K562 (cell line): ENCODE data around the gene UNC5C. TPM values are rescaled to one million over a fixed set of nuclear protein-coding genes. Genes with fewer than 3 reads are reported as not detected.

Source experiments
- ATAC-seq: fragments of 200-7000 bp; cut with Tn5 transposase; 3 replicates; pipeline ENCODE4 v1.9.1; 2020; ENCODE audit warnings: moderate library complexity
- BruUV-seq: library from RNA; stranded (reverse); fragments of 400-500 nt; replicated peaks from 2 replicates; lab custom pipeline; 2021; lab: Mats Ljungman, UMichigan
- CTCF ChIA-PET: fragments of 300-600 bp; formaldehyde crosslinking; extraction: SDS; loops from one replicate; lab custom pipeline; 2021; ENCODE audit warnings: low intra/inter-chr PET ratio; lab: Yijun Ruan, JAX
- POLR2A ChIA-PET: fragments of 300-600, 350-650 bp; sonication (Branson Sonifier 250); formaldehyde crosslinking; extraction: SDS; loops from one replicate; lab custom pipeline; 2021; ENCODE audit warnings: antibody characterized with exemption, inconsistent platforms; lab: Yijun Ruan, JAX
- DNase-seq, 4 experiments: peaks; one replicate each; pipeline versions ENCODE4 v3.0.0 to v3.0.0-alpha.2; 2011 to 2018; ENCODE audit warnings: low spot score in 3 of 4, mixed read lengths in 3 of 4; ENCODE audit errors: extremely low read depth in 1 of 4
- FAIRE-seq: peaks from 2 replicates; lab custom pipeline; 2011; peaks lifted over from hg19 to GRCh38; lab: Jason Lieb, UNC
- H2AFZ ChIP-seq: 2 replicates; pipeline ENCODE4 v1.6.0; 2011; ENCODE audit warnings: low read depth, low read length, control low read depth, inconsistent platforms
- H3K27ac ChIP-seq: fragments of 200-600 bp; 3 replicates; pipeline ENCODE4 v1.8.0; 2011; ENCODE audit warnings: low read depth, mild to moderate bottlenecking, control low read depth, inconsistent platforms, low read length, moderate library complexity, mixed read lengths; ENCODE audit errors: extremely low read depth
- H3K27me3 ChIP-seq, 2 experiments: fragments of 300-600 bp in 1 of 2; 2 replicates in 1 of 2; 3 replicates in 1 of 2; pipeline versions ENCODE4 v1.6.0 to v1.8.0; 2011; ENCODE audit warnings: inconsistent platforms in 2 of 2, low read length in 2 of 2, mild to moderate bottlenecking in 1 of 2, mixed read lengths in 1 of 2, moderate library complexity in 1 of 2; ENCODE audit not compliant: control insufficient read depth in 2 of 2, insufficient read depth in 2 of 2
- H3K36me3 ChIP-seq: fragments of 300-600 bp; 3 replicates; pipeline ENCODE4 v1.8.0; 2011; ENCODE audit warnings: mild to moderate bottlenecking, low read length, inconsistent platforms; ENCODE audit not compliant: control insufficient read depth, insufficient read depth
- H3K4me1 ChIP-seq, 2 experiments: fragments of 200-600 bp in 1 of 2; replicated peaks in 1 of 2; 2 replicates in 1 of 2; 3 replicates in 1 of 2; pipeline versions ENCODE4 v1.5.1 to v1.8.0; 2011; ENCODE audit warnings: inconsistent platforms in 2 of 2, low read length in 2 of 2, mild to moderate bottlenecking in 1 of 2, mixed read lengths in 1 of 2, moderate library complexity in 1 of 2; ENCODE audit not compliant: control insufficient read depth in 2 of 2, insufficient read depth in 2 of 2
- H3K4me2 ChIP-seq: 2 replicates; pipeline ENCODE4 v1.6.1; 2011; ENCODE audit warnings: low read length, control low read depth, inconsistent platforms, mixed read lengths; ENCODE audit not compliant: insufficient read depth
- H3K4me3 ChIP-seq: fragments of 200-600 bp; sonication (generic), shearing (Covaris generic); 2 replicates; pipeline ENCODE4 v1.5.1; 2016; ENCODE audit warnings: control low read depth, inconsistent platforms
- H3K79me2 ChIP-seq: fragments of 200-600 bp; 3 replicates; pipeline ENCODE4 v1.8.0; 2011; ENCODE audit warnings: low read length, inconsistent platforms; ENCODE audit not compliant: control insufficient read depth, insufficient read depth
- H3K9ac ChIP-seq, 2 experiments: 2 replicates each; pipeline versions ENCODE4 v1.6.0 to v1.6.1; 2011; ENCODE audit warnings: low read depth in 2 of 2, low read length in 2 of 2, control low read depth in 1 of 2, inconsistent platforms in 1 of 2, mild to moderate bottlenecking in 1 of 2, mixed read lengths in 1 of 2; ENCODE audit not compliant: insufficient read depth in 1 of 2
- H3K9me1 ChIP-seq: one replicate; pipeline ENCODE4 v1.6.0; 2011; ENCODE audit warnings: inconsistent platforms, mild to moderate bottlenecking, low read length, moderate library complexity; ENCODE audit not compliant: control insufficient read depth, insufficient read depth
- H3K9me3 ChIP-seq: replicated peaks from 2 replicates; pipeline ENCODE4 v1.5.1; 2011; ENCODE audit warnings: low read depth, low read length, inconsistent platforms; ENCODE audit not compliant: control insufficient read depth, insufficient read depth
- H4K20me1 ChIP-seq: replicated peaks from 2 replicates; pipeline ENCODE4 v1.6.1; 2011; ENCODE audit warnings: low read length, inconsistent platforms, mixed read lengths; ENCODE audit not compliant: control insufficient read depth, insufficient read depth
- CAMTA2 ChIP-seq: fragments of 250-450 bp; sonication (Bioruptor Pico); conservative IDR thresholded peaks from 2 replicates; pipeline ENCODE4 v1.5.1; 2022
- FOXJ3 ChIP-seq: sonication (generic); formaldehyde crosslinking; IDR thresholded peaks from 2 replicates; pipeline ENCODE4 v1.4.0; 2020; ENCODE audit warnings: mild to moderate bottlenecking, missing genetic modification reagents
- GATAD2A ChIP-seq: fragments of 450-650 bp; IDR thresholded peaks from 2 replicates; pipeline ENCODE4 v1.6.1; 2017
- MAX ChIP-seq: sonication (generic); formaldehyde crosslinking; IDR thresholded peaks from 2 replicates; pipeline ENCODE4 v1.9.0; 2022; ENCODE audit warnings: mild to moderate bottlenecking, missing genetic modification reagents
- NFE2L1 ChIP-seq: fragments of 450-650 bp; IDR thresholded peaks from 2 replicates; pipeline ENCODE4 v1.6.1; 2016; ENCODE audit warnings: missing genetic modification characterization, low read depth, mild to moderate bottlenecking, missing compliant biosample characterization, moderate library complexity, borderline replicate concordance
- NFYB ChIP-seq: IDR thresholded peaks from 2 replicates; pipeline ENCODE4 v1.6.1; 2011; ENCODE audit warnings: mild to moderate bottlenecking, moderate library complexity; ENCODE audit not compliant: insufficient read length; ENCODE audit errors: extremely low read depth
- RAD21 ChIP-seq, 2 experiments: fragments of 250-450 bp in 1 of 2; fragments of 450-650 bp in 1 of 2; sonication (Bioruptor Pico) in 1 of 2; formaldehyde crosslinking in 1 of 2; IDR thresholded peaks in 1 of 2; conservative IDR thresholded peaks in 1 of 2; 2 replicates each; pipeline versions ENCODE4 v1.4.0 to v1.8.0; 2020 to 2022; ENCODE audit warnings: mild to moderate bottlenecking in 2 of 2, moderate library complexity in 1 of 2
- RBM22 ChIP-seq: fragments of 200-400 bp; formaldehyde crosslinking; IDR thresholded peaks from 2 replicates; pipeline ENCODE4 v1.6.1; 2018; ENCODE audit warnings: low read length, low read depth; ENCODE audit not compliant: poor library complexity, severe bottlenecking
- SIRT6 ChIP-seq: IDR thresholded peaks from one replicate; pipeline ENCODE4 v1.6.1; 2012; ENCODE audit warnings: low read depth, mild to moderate bottlenecking, control low read depth, inconsistent platforms, low read length, moderate library complexity
- ZFPM2 ChIP-seq: fragments of 250-450 bp; sonication (Bioruptor Pico); IDR thresholded peaks from 2 replicates; pipeline ENCODE4 v1.5.1; 2022; ENCODE audit warnings: mild to moderate bottlenecking
- ZNF384 ChIP-seq: IDR thresholded peaks from 2 replicates; pipeline ENCODE4 v1.6.1; 2012; ENCODE audit warnings: low read depth, low read length, improper control_type of control experiment
- ZNF668 ChIP-seq: fragments of 250-450 bp; sonication (Bioruptor Pico); IDR thresholded peaks from 2 replicates; pipeline ENCODE4 v1.8.0; 2022; ENCODE audit warnings: mild to moderate bottlenecking, inconsistent platforms
- WGBS: fragments of 100-300 bp; shearing (Covaris generic); methylation state at CpG from one replicate; pipeline ENCODE4 v1.1.6; 2016; ENCODE audit warnings: low coverage, mixed read lengths; ENCODE audit not compliant: insufficient coverage; ENCODE audit errors: missing lambda C conversion rate; 5-methylcytosine and 5-hydroxymethylcytosine counted together
- in situ Hi-C: fragments of 300-500 bp; cut with MboI; formaldehyde crosslinking; loops from 4 replicates; pipeline ENCODE4 v1.15.0; 2018; ENCODE audit warnings: inconsistent platforms, mixed read lengths
- intact Hi-C: fragments of 100-400 bp; cut with micrococcal nuclease; formaldehyde crosslinking; loops from 2 replicates; pipeline ENCODE4 v1.14.2; 2022
- polyA plus RNA-seq, 8 experiments: library from polyadenylated mRNA; depleted of rRNA in 4 of 8; stranded (reverse) in 5 of 8; unstranded in 3 of 8; fragments of >200 nt; fragmentation: Nextera tagmentation in 2 of 8; fragmentation: Illumina TruSeq in 1 of 8; extraction: Ambion mirVana in 2 of 8; extraction: Trizol in 1 of 8; gene quantifications; 2 replicates each; pipeline versions ENCODE4 v1.2.1 to v1.2.3, GENCODE V29; 2011 to 2014; ENCODE audit warnings: inconsistent platforms in 1 of 8, missing spikeins in 1 of 8
- total RNA-seq, 7 experiments: library from RNA; depleted of rRNA in 6 of 7; stranded (reverse); fragments of >200 nt in 6 of 7; fragmentation: Illumina TruSeq in 2 of 7; extraction: Trizol in 2 of 7; gene quantifications; 2 replicates each; pipeline versions ENCODE4 v1.2.1 to v1.2.3, GENCODE V29; 2011 to 2021; ENCODE audit warnings: low replicate concordance in 1 of 7
- TF ChIP-seq, protein P1 (sequence below), 3 experiments: fragments of 200-800 bp in 1 of 3; fragments of 250-450 bp in 1 of 3; fragments of 450-650 bp in 1 of 3; sonication (Bioruptor Pico) in 1 of 3; sonication (Bioruptor generic) in 1 of 3; formaldehyde crosslinking in 1 of 3; IDR thresholded peaks; 2 replicates each; pipeline versions ENCODE4 v1.6.1 to v1.8.0; 2016 to 2022; ENCODE audit warnings: mild to moderate bottlenecking in 2 of 3, missing genetic modification characterization in 2 of 3, missing compliant biosample characterization in 1 of 3, moderate library complexity in 1 of 3

The UNC5C gene
- total and polyA plus RNA-seq, 9 of the 15 experiments (the other 6 are each of a cell fraction or from before 2014, with no cell fraction given), result under 0.01 to 0.10 (median 0.03) TPM; not detected in 1

DNA sequence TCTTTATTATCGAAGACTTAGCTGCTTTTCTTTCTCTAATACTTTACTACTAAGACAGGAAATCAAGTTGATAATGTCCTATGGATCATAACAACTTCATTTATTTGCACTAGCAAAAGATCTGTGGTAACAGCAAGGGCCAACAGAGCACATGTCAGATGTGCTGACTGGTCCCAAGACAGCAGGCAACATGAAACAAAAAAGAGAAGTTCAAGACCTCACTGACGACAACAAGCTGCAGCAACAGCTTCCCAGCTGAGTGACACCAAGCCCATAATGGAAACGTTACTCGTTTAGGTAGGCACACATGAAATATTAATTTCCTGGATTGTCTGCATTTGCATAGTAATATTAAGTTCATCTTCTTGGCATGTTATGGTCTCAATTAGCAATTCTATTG, 126.9 kb downstream of the UNC5C start:
- POLR2A ChIA-PET, result no interaction called here
- H3K9ac ChIP-seq, result no peak overlapping the region
- TF ChIP-seq ZNF668 (no peak), MAX (CRISPR knock-in tag) (peak; percentile 37; the same call in 1 of the 2 replicates)
- TF ChIP-seq, all 486 proteins: peak for 1
- FAIRE-seq (no peak), DNase-seq (peak in 1 of 4 experiments; percentile 3), ATAC-seq (no peak)
- WGBS, result 4% methylated on average over 4 of the region's 4 CpGs
- Histone ChIP-seq H3K4me3 (no peak overlapping the region), H4K20me1 (no peaks in the 10 kb centered on the region), H3K4me2 (no peak overlapping the region), H3K27ac (no peak overlapping the region), H3K9me1 (no peaks in the 10 kb centered on the region), H3K4me1 (0 out of 5 replicates have a peak, but pooled peaks cover 0 to 4% of the 10 kb centered on the region in 2 experiments), H3K79me2 (no peaks in the 10 kb centered on the region), H3K27me3 (peaks cover 0 to 4% of the 10 kb centered on the region in 2 experiments; a peak in 2 of 5 replicates), H3K9me3 (no peaks in the 10 kb centered on the region), H3K36me3 (no peaks in the 10 kb centered on the region), H2AFZ (no peak overlapping the region)
- BruUV-seq, result no TSS peak
- in situ Hi-C loops (no loop called here), intact Hi-C loops (no loop called here)
- CTCF ChIA-PET, result no interaction called here

DNA sequence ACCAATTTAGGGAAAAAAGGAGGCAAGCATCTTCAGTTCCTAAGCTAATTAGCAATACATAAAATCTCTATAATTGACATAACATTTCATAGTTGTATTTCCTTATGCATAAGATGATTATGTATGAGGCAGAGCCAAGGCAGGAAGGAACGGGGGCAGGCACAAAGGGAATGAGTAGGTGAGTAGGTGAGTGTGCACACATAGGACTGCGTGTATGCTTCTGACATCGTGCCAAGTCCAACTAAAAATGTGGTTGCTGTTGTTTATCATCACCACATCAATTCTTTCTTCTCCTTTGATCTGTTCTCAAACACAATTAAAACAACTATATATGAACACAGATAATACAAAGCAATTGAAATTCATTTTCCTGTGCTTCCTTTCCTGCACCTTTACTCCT, 131.2 kb downstream of the UNC5C start:
- in situ Hi-C loops, result no loop called here
- TF ChIP-seq RAD21 (CRISPR knock-in tag; conservative IDR thresholded peaks at IDR 0.05 in 1 of 2, IDR thresholded peaks at IDR 0.05 in 1 of 2) (no peak), CAMTA2 (no peak), RBM22 (no peak), FOXJ3 (no peak), NFYB (no peak), ZNF384 (no peak), NFE2L1 (no peak), GATAD2A (no peak), SIRT6 (no peak), ZFPM2 (CRISPR knock-in tag) (no peak)
- TF ChIP-seq, protein P1, sequence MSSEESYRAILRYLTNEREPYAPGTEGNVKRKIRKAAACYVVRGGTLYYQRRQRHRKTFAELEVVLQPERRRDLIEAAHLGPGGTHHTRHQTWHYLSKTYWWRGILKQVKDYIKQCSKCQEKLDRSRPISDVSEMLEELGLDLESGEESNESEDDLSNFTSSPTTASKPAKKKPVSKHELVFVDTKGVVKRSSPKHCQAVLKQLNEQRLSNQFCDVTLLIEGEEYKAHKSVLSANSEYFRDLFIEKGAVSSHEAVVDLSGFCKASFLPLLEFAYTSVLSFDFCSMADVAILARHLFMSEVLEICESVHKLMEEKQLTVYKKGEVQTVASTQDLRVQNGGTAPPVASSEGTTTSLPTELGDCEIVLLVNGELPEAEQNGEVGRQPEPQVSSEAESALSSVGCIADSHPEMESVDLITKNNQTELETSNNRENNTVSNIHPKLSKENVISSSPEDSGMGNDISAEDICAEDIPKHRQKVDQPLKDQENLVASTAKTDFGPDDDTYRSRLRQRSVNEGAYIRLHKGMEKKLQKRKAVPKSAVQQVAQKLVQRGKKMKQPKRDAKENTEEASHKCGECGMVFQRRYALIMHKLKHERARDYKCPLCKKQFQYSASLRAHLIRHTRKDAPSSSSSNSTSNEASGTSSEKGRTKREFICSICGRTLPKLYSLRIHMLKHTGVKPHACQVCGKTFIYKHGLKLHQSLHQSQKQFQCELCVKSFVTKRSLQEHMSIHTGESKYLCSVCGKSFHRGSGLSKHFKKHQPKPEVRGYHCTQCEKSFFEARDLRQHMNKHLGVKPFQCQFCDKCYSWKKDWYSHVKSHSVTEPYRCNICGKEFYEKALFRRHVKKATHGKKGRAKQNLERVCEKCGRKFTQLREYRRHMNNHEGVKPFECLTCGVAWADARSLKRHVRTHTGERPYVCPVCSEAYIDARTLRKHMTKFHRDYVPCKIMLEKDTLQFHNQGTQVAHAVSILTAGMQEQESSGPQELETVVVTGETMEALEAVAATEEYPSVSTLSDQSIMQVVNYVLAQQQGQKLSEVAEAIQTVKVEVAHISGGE (CRISPR knock-in tag; IDR thresholded peaks at IDR 0.05), result no peak

More for the DNA sequence above, 131.2 kb downstream of the UNC5C start:
- Histone ChIP-seq H3K27ac (no peak overlapping the region), H3K9me3 (no peaks in the 10 kb centered on the region), H3K27me3 (peaks cover 0 to 4% of the 10 kb centered on the region in 2 experiments; a peak in 2 of 5 replicates), H4K20me1 (no peaks in the 10 kb centered on the region), H3K4me1 (no peaks in the 10 kb centered on the region), H2AFZ (no peak overlapping the region), H3K79me2 (no peaks in the 10 kb centered on the region), H3K4me2 (no peak overlapping the region), H3K9ac (no peak overlapping the region), H3K4me3 (no peak overlapping the region), H3K9me1 (no peaks in the 10 kb centered on the region), H3K36me3 (no peaks in the 10 kb centered on the region)
- DNase-seq (no peak), ATAC-seq (no peak), FAIRE-seq (no peak)
- WGBS, result 0% methylated on average over 3 of the region's 3 CpGs
- BruUV-seq, result no TSS peak
- CTCF ChIA-PET, result no interaction called here
- intact Hi-C loops, result no loop called here
- POLR2A ChIA-PET, result no interaction called here
